HepG2 (cell line): ENCODE measurements around the gene BAG5. TPM values are rescaled to one million over a fixed set of nuclear protein-coding genes. Genes with fewer than 3 reads are reported as not detected.
A peak's percentile ranks its signal among the peaks of the same experiment; 100 is the strongest.

Source experiments
- ARNT ChIP-seq: fragments of 450-650 bp; IDR thresholded peaks from 2 replicates; pipeline ENCODE4 v1.6.1; 2017
- GABPB1 ChIP-seq: IDR thresholded peaks from 2 replicates; pipeline ENCODE4 v1.6.1; 2016; ENCODE audit warnings: mild to moderate bottlenecking, missing genetic modification reagents, moderate library complexity, missing compliant biosample characterization
- HBP1 ChIP-seq: IDR thresholded peaks from 2 replicates; pipeline ENCODE4 v1.6.1; 2016; ENCODE audit warnings: low read depth, control low read depth
- HNRNPUL1 ChIP-seq: fragments of 200-400 bp; formaldehyde crosslinking; IDR thresholded peaks from 2 replicates; pipeline ENCODE4 v1.6.1; 2017; ENCODE audit warnings: low read depth, mild to moderate bottlenecking, low read length, moderate library complexity
- ISX ChIP-seq: sonication (generic); formaldehyde crosslinking; conservative IDR thresholded peaks from 2 replicates; pipeline ENCODE4 v1.5.0; 2020; ENCODE audit warnings: missing genetic modification reagents
- KAT2B ChIP-seq: fragments of 150-350 bp; IDR thresholded peaks from 2 replicates; pipeline ENCODE4 v1.6.1; 2014; ENCODE audit warnings: low read depth, low read length, borderline replicate concordance
- KDM5B ChIP-seq: sonication (generic); formaldehyde crosslinking; IDR thresholded peaks from 2 replicates; pipeline ENCODE4 v1.4.0; 2020; ENCODE audit warnings: missing genetic modification reagents, mild to moderate bottlenecking, borderline replicate concordance
- LRRFIP1 ChIP-seq: sonication (generic); formaldehyde crosslinking; conservative IDR thresholded peaks from 2 replicates; pipeline ENCODE4 v1.4.0; 2020; ENCODE audit warnings: missing genetic modification reagents
- MAZ ChIP-seq, 2 experiments: sonication (generic) in 1 of 2; formaldehyde crosslinking in 1 of 2; IDR thresholded peaks; 2 replicates each; pipeline versions ENCODE4 v1.5.0 to v1.6.1; 2012 to 2020; ENCODE audit warnings: low read depth in 2 of 2, mild to moderate bottlenecking in 2 of 2, borderline replicate concordance in 1 of 2, improper control_type of control experiment in 1 of 2, low read length in 1 of 2, missing genetic modification reagents in 1 of 2, moderate library complexity in 1 of 2
- MED13 ChIP-seq: sonication (generic); formaldehyde crosslinking; IDR thresholded peaks from 2 replicates; pipeline ENCODE4 v1.5.0; 2020; ENCODE audit warnings: missing genetic modification reagents
- MXI1 ChIP-seq: IDR thresholded peaks from 3 replicates; pipeline ENCODE4 v1.6.1; 2012; ENCODE audit warnings: low read depth, low read length, inconsistent platforms, borderline replicate concordance
- PCBP1 ChIP-seq: fragments of 200-400 bp; formaldehyde crosslinking; IDR thresholded peaks from 2 replicates; pipeline ENCODE4 v1.6.1; 2017; ENCODE audit warnings: mild to moderate bottlenecking, low read depth, low read length, borderline replicate concordance
- PRDM15 ChIP-seq: sonication (generic); formaldehyde crosslinking; IDR thresholded peaks from 2 replicates; pipeline ENCODE4 v1.4.0; 2020; ENCODE audit warnings: missing genetic modification reagents
- REL ChIP-seq: sonication (generic); formaldehyde crosslinking; conservative IDR thresholded peaks from 2 replicates; pipeline ENCODE4 v1.8.0; 2022; ENCODE audit warnings: mild to moderate bottlenecking, missing genetic modification reagents, moderate library complexity
- SMC3 ChIP-seq: IDR thresholded peaks from 2 replicates; pipeline ENCODE4 v1.6.1; 2011; ENCODE audit warnings: low read length, improper control_type of control experiment
- TCF7 ChIP-seq: sonication (generic); IDR thresholded peaks from 2 replicates; pipeline ENCODE4 v1.6.1; 2016; ENCODE audit warnings: antibody characterized with exemption, low read depth
- TRIM24 ChIP-seq: sonication (generic); formaldehyde crosslinking; IDR thresholded peaks from 2 replicates; pipeline ENCODE4 v1.8.0; 2022; ENCODE audit warnings: mild to moderate bottlenecking, missing genetic modification reagents
- YEATS4 ChIP-seq: sonication (generic); formaldehyde crosslinking; IDR thresholded peaks from 2 replicates; pipeline ENCODE4 v1.4.0; 2020; ENCODE audit warnings: missing genetic modification reagents, borderline replicate concordance
- ZNF260 ChIP-seq: sonication (generic); formaldehyde crosslinking; IDR thresholded peaks from 2 replicates; pipeline ENCODE4 v1.4.0; 2020; ENCODE audit warnings: missing genetic modification reagents, low read depth, mild to moderate bottlenecking, borderline replicate concordance
- ZNF530 ChIP-seq: sonication (generic); formaldehyde crosslinking; IDR thresholded peaks from 2 replicates; pipeline ENCODE4 v1.5.0; 2020; ENCODE audit warnings: low read depth, mild to moderate bottlenecking, missing genetic modification reagents
- ZNF567 ChIP-seq: sonication (generic); formaldehyde crosslinking; IDR thresholded peaks from 2 replicates; pipeline ENCODE4 v1.8.1; 2023; ENCODE audit warnings: mild to moderate bottlenecking, missing genetic modification reagents, borderline replicate concordance
- ZNF652 ChIP-seq: IDR thresholded peaks from 2 replicates; pipeline ENCODE4 v1.6.1; 2016; ENCODE audit warnings: low read depth, borderline replicate concordance
- polyA plus RNA-seq, 8 experiments: library from polyadenylated mRNA; depleted of rRNA in 3 of 8; stranded (reverse) in 7 of 8; unstranded in 1 of 8; fragments of >200 nt; fragmentation: Illumina TruSeq in 4 of 8; extraction: Trizol in 4 of 8; gene quantifications; 2 replicates each; pipeline versions ENCODE4 v1.2.1 to v1.2.3, GENCODE V29; 2011 to 2016; ENCODE audit warnings: low read depth in 4 of 8, missing spikeins in 1 of 8, mixed read lengths in 1 of 8; ENCODE audit not compliant: insufficient read depth in 1 of 8
- total RNA-seq, 5 experiments: library from RNA; depleted of rRNA; stranded (reverse); fragments of >200 nt; fragmentation: Illumina TruSeq; extraction: Trizol; gene quantifications; 2 replicates each; pipeline ENCODE4 v1.2.3, GENCODE V29; 2016; ENCODE audit warnings: low read depth in 1 of 5

BAG5 gene
- total and polyA plus RNA-seq, 2 of the 13 experiments (the other 11 are each of a cell fraction or from before 2014, with no cell fraction given): 3.5 to 21.0 TPM

GRCh38 chr14:103562429-103563225 is at the start of gene BAG5, which contains the start of gene COA8 (continued):
- 0 out of 2 replicates have a peak, but pooled peaks have one; percentile 41 for TF ChIP-seq HBP1 (CRISPR knock-in tag)
- TF ChIP-seq KDM5B (CRISPR knock-in tag): peak; percentile 24; the same call in 1 of the 2 replicates
- no peak for TF ChIP-seq ARNT
- TF ChIP-seq ZNF260: no peak
- TF ChIP-seq MAZ (IDR thresholded peaks at IDR 0.05; ENCODE audit: borderline replicate concordance, low read depth, low read length): peak; percentile 16; the same call in 1 of the 2 replicates
- TF ChIP-seq MAZ (CRISPR knock-in tag; IDR thresholded peaks at IDR 0.05; ENCODE audit: low read depth): peak; percentile 71; the same call in 1 of the 2 replicates
- peak; percentile 83; the same call in 2 of the 3 replicates for TF ChIP-seq MXI1
- TF ChIP-seq PCBP1: 0 out of 2 replicates have a peak, but pooled peaks have one; percentile 9
- TF ChIP-seq TCF7: no peak
- TF ChIP-seq LRRFIP1 (CRISPR knock-in tag): no peak
- 0 out of 2 replicates have a peak, but pooled peaks have one; percentile 9 for TF ChIP-seq ZNF567
- TF ChIP-seq SMC3: no peak
- TF ChIP-seq ISX: no peak
- TF ChIP-seq PRDM15: no peak
- TF ChIP-seq REL (CRISPR knock-in tag): no peak
- no peak for TF ChIP-seq TRIM24 (CRISPR knock-in tag)
- no peak for TF ChIP-seq ZNF530
- TF ChIP-seq KAT2B: no peak
- peak; percentile 82 for TF ChIP-seq YEATS4
- no peak for TF ChIP-seq HNRNPUL1
- TF ChIP-seq ZNF652 (CRISPR knock-in tag): no peak
- no peak for TF ChIP-seq MED13 (CRISPR knock-in tag)
- peak; percentile 92 for TF ChIP-seq GABPB1
